ENCODE data around the gene NRDC.

DNA sequence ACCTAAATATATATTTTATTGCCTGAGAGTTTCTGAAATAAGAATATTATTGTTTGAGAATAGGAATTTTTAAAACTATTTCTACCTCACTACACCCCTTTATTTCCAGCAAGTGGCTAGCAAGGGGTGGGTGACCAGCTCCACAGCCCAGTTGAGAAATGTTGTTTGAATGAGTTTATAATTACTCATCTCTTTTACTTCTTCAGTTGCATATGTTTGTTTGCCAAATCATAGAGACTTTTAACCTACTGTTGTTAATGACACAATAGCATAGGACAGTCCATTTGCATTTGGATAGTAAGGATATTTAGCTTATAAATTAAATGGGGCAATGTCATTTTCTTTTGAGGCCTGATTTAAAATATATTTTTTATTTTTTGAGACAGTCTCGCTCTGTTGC lies 127.8 kb downstream of the NRDC start:
- TF ChIP-seq, protein P1, sequence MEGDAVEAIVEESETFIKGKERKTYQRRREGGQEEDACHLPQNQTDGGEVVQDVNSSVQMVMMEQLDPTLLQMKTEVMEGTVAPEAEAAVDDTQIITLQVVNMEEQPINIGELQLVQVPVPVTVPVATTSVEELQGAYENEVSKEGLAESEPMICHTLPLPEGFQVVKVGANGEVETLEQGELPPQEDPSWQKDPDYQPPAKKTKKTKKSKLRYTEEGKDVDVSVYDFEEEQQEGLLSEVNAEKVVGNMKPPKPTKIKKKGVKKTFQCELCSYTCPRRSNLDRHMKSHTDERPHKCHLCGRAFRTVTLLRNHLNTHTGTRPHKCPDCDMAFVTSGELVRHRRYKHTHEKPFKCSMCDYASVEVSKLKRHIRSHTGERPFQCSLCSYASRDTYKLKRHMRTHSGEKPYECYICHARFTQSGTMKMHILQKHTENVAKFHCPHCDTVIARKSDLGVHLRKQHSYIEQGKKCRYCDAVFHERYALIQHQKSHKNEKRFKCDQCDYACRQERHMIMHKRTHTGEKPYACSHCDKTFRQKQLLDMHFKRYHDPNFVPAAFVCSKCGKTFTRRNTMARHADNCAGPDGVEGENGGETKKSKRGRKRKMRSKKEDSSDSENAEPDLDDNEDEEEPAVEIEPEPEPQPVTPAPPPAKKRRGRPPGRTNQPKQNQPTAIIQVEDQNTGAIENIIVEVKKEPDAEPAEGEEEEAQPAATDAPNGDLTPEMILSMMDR (IDR thresholded peaks at IDR 0.05) = no peak
- TF ChIP-seq EZH2 (IDR thresholded peaks at IDR 0.05) = no peak
